Osteoblast (primary cell): ENCODE results near the gene PSD4. TPM values are rescaled to one million over a fixed set of nuclear protein-coding genes. Genes with fewer than 3 reads are reported as not detected.

Experiments
- DNase-seq: peaks from one replicate; pipeline ENCODE4 v3.0.0; 2011; ENCODE audit warnings: low spot score, mixed read lengths; ENCODE audit not compliant: insufficient read length; ENCODE audit errors: missing footprints
- H2AFZ ChIP-seq: 2 replicates; pipeline ENCODE4 v1.6.0; 2011; ENCODE audit warnings: mild to moderate bottlenecking, low read length
- H3K27ac ChIP-seq: 2 replicates; pipeline ENCODE4 v1.5.1; 2011; ENCODE audit warnings: mild to moderate bottlenecking, low read depth, low read length, moderate library complexity
- H3K27me3 ChIP-seq: 2 replicates; pipeline ENCODE4 v1.6.0; 2012; ENCODE audit warnings: mild to moderate bottlenecking, control low read depth, inconsistent platforms, low read length, moderate library complexity; ENCODE audit not compliant: insufficient read depth
- H3K36me3 ChIP-seq: 2 replicates; pipeline ENCODE4 v1.5.1; 2011; ENCODE audit warnings: mild to moderate bottlenecking, low read length, control low read depth, moderate library complexity; ENCODE audit not compliant: insufficient read depth
- H3K4me1 ChIP-seq: 2 replicates; pipeline ENCODE4 v1.5.1; 2011; ENCODE audit warnings: mild to moderate bottlenecking, low read length, control low read depth, moderate library complexity; ENCODE audit not compliant: insufficient read depth
- H3K4me2 ChIP-seq: 2 replicates; pipeline ENCODE4 v1.6.0; 2011; ENCODE audit warnings: mild to moderate bottlenecking, low read length; ENCODE audit not compliant: insufficient read depth
- H3K4me3 ChIP-seq: fragments of 200-600 bp; sonication (generic); 3 replicates; pipeline ENCODE4 v1.5.1; 2012; ENCODE audit warnings: mild to moderate bottlenecking, low read length, inconsistent platforms; ENCODE audit not compliant: insufficient read depth
- H3K79me2 ChIP-seq: 2 replicates; pipeline ENCODE4 v1.6.0; 2012; ENCODE audit warnings: mild to moderate bottlenecking, low read length, control low read depth, inconsistent platforms; ENCODE audit not compliant: insufficient read depth
- H3K9me3 ChIP-seq: 2 replicates; pipeline ENCODE4 v1.5.1; 2011; ENCODE audit warnings: low read depth, low read length, control low read depth
- H4K20me1 ChIP-seq: 2 replicates; pipeline ENCODE4 v1.6.0; 2012; ENCODE audit warnings: mild to moderate bottlenecking, low read length, control low read depth; ENCODE audit not compliant: insufficient read depth
- total RNA-seq: library from RNA; depleted of rRNA; stranded (reverse); fragments of >200 nt; gene quantifications from 2 replicates; pipeline ENCODE4 v1.2.3, GENCODE V29; 2012
- TF ChIP-seq, protein P1 (sequence below): IDR thresholded peaks from 2 replicates; pipeline ENCODE4 v1.5.1; 2011; ENCODE audit warnings: mild to moderate bottlenecking, low read depth, low read length, moderate library complexity; ENCODE audit errors: extremely low read depth

PSD4 gene
- total RNA-seq, 1 donor, result 1.8 TPM

DNA sequence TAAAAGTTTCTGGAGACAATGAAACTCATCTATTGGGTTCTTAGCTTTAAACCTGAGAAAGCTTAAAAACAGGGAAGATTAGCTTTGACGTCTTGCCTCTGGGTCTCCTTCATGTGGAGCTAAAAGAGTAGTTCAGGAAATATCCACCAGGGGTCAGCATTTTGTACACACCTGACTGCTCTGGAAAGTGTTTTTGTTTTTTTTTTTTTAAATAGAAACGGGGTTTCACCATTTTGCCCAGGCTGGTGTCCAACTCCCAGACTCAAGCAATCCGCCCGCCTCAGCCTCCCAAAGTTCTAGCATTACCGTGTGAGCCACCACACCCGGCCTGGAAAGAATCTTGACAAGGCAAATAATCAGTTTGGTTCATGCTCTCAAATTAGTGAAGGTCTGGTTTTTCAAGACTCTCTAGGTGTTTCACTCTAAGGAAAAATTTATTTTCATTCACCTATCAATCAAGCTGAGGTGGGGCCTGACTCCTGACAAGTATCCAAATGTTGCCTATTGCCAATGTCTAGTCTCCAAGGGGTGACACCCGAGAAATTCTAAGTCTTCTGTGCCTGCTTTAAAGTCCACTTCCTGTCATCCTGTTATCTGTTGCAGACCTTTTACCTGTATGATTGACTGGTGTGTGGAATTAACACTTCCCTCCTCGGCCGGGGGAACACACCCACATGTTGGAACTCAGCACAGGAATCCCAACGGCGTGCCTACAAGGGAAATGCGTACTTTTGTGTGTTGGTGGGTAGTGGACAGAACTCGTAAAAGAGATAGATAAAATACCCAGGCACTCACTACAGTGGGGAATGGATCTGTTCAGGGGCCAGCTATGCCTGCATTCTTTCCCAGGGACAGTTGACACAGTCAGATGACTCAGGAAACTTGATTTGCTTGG is 35.1 kb upstream of the PSD4 start:
- no peak overlapping the region for H3K4me2 ChIP-seq
- H3K4me3 ChIP-seq, result no peak overlapping the region
- no peak overlapping the region for H3K27ac ChIP-seq
- TF ChIP-seq, protein P1, sequence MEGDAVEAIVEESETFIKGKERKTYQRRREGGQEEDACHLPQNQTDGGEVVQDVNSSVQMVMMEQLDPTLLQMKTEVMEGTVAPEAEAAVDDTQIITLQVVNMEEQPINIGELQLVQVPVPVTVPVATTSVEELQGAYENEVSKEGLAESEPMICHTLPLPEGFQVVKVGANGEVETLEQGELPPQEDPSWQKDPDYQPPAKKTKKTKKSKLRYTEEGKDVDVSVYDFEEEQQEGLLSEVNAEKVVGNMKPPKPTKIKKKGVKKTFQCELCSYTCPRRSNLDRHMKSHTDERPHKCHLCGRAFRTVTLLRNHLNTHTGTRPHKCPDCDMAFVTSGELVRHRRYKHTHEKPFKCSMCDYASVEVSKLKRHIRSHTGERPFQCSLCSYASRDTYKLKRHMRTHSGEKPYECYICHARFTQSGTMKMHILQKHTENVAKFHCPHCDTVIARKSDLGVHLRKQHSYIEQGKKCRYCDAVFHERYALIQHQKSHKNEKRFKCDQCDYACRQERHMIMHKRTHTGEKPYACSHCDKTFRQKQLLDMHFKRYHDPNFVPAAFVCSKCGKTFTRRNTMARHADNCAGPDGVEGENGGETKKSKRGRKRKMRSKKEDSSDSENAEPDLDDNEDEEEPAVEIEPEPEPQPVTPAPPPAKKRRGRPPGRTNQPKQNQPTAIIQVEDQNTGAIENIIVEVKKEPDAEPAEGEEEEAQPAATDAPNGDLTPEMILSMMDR, result peak; percentile 72
- no peaks in the 10 kb centered on the region for H3K36me3 ChIP-seq
- no peaks in the 10 kb centered on the region for H3K79me2 ChIP-seq
- no peaks in the 10 kb centered on the region for H3K4me1 ChIP-seq
- no peak overlapping the region for H2AFZ ChIP-seq
- DNase-seq, result peak; percentile 72
- H4K20me1 ChIP-seq, result no peaks in the 10 kb centered on the region
- H3K27me3 ChIP-seq, result peaks cover 2% of the 10 kb centered on the region
- no peaks in the 10 kb centered on the region for H3K9me3 ChIP-seq

DNA sequence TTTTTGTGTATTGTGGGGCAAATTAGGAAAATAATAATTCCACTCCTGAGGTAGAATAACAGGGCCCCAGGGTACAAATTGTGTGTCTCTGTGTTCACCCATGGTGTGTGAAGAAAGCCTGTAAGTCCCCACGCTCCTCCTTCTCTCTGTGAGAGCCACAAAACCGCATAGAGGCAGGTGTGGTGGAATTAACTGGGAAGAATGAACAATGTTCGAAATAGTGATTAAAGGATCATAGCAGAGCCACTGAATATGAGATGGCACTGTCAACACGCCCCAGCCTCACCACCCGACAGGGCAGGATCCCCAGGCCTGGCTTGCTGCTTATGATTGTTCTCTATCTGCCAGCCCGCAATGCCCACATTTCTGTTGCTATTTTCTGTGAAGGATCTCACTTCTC is 32.3 kb upstream of the PSD4 start:
- Histone ChIP-seq H2AFZ (no peak overlapping the region), H3K27ac (no peak overlapping the region), H3K4me2 (no peak overlapping the region), H3K27me3 (peaks cover 2% of the 10 kb centered on the region), H3K79me2 (no peaks in the 10 kb centered on the region), H3K4me1 (no peaks in the 10 kb centered on the region), H3K9me3 (no peaks in the 10 kb centered on the region), H4K20me1 (no peaks in the 10 kb centered on the region), H3K4me3 (no peak overlapping the region), H3K36me3 (no peaks in the 10 kb centered on the region)
- no peak for DNase-seq
- TF ChIP-seq, protein P1, result no peak

GRCh38 chr2:113142290-113142689 is 31.5 kb upstream of the PSD4 start:
- Histone ChIP-seq H3K27me3 (peaks cover 2% of the 10 kb centered on the region), H4K20me1 (no peaks in the 10 kb centered on the region), H2AFZ (no peak overlapping the region), H3K4me1 (no peaks in the 10 kb centered on the region), H3K4me2 (no peak overlapping the region), H3K36me3 (no peaks in the 10 kb centered on the region), H3K79me2 (no peaks in the 10 kb centered on the region), H3K27ac (no peak overlapping the region), H3K9me3 (no peaks in the 10 kb centered on the region), H3K4me3 (no peak overlapping the region)
- DNase-seq, result no peak
- TF ChIP-seq, protein P1, result no peak

GRCh38 chr2:113144259-113144658 is 29.5 kb upstream of the PSD4 start:
- Histone ChIP-seq H2AFZ (no peak overlapping the region), H3K36me3 (no peaks in the 10 kb centered on the region), H3K4me2 (no peak overlapping the region), H3K4me1 (no peaks in the 10 kb centered on the region), H4K20me1 (no peaks in the 10 kb centered on the region), H3K9me3 (no peaks in the 10 kb centered on the region), H3K27ac (no peak overlapping the region), H3K79me2 (no peaks in the 10 kb centered on the region), H3K4me3 (no peak overlapping the region), H3K27me3 (no peaks in the 10 kb centered on the region)
- DNase-seq, result no peak
- TF ChIP-seq, protein P1, result no peak
